Fibroblast of skin of left quadriceps (primary cell): ENCODE results near the gene KRTAP10-3.
"Not testable (repeated sequence)": the region's sequence is repeated elsewhere in the genome, so short reads cannot be mapped to it uniquely, and the experiment has no call there.

ENCODE experiments used
- DNase-seq, 2 experiments: peaks; one replicate each; pipeline ENCODE4 v3.0.0-alpha.2; 2013; ENCODE audit warnings: low read depth in 2 of 2

KRTAP10-3 gene

GRCh38 chr21:44571296-44571695, 12.7 kb upstream of the KRTAP10-3 start:
- no peak for DNase-seq

GRCh38 chr21:44569861-44570517, 11.4 kb upstream of the KRTAP10-3 start:
- DNase-seq, result no peak

DNA sequence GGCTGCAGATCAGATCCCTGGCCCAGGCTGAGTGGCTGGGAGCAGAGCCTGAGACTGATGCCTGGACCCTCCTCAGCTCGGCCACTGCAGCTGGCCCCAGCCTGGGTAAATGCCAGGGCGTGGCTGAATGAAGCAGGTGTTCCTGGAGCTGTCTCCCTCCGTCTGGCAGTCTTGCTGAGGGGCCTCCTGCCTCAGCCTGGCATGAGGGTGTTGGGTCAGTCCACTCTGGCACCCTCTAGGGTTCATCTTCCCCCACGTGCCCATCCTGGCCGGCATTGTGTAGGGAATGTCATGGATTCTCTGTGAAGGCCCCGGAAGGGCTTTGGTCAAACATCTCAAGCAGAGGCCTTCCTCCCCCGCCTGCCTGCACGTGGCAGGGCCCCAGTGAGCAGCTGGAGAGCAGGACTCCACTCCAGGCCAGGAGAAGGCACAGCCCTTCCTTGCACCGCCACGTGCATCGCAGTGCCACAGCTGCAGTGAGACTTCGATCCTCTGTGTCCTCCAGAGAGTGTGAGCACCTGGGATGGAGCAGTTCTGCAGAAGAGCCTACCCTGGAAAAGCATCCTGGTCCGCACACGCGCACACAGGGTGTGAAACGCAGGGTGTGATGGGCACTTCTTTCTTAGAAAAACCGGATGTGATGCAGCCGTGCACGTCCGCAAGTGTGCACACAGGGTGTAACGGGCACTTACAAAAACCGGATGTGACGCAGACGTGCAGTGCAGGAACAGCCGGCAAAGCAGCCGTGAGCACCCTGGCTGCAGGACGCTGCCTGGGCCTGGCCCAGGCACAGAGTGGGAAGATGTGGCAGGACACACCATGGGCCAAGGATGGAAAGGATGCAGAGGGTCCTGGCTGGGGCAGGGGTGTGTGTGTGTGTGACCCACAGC, 10.3 kb upstream of the KRTAP10-3 start:
- DNase-seq, result no peak

DNA sequence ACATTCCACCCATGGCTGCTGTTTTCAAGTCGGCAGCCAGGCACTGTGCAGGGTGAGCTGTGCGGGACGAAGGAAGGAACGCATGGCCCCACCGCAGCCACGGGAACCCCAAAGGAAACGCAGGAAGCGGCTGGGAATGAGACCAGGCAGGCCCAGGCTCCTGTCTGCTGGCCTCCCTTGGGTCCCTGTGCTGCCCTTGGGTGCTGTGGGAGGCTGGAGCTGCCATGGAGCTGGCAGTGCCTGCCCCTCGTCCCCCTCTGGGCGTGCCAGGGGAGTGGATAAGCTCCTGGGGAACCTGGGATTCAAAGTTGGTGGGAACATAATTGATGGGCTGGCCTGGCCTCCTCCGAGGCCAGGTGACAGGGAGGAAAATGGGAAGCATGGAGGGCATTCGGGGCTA, 9.7 kb upstream of the KRTAP10-3 start:
- no peak for DNase-seq

DNA sequence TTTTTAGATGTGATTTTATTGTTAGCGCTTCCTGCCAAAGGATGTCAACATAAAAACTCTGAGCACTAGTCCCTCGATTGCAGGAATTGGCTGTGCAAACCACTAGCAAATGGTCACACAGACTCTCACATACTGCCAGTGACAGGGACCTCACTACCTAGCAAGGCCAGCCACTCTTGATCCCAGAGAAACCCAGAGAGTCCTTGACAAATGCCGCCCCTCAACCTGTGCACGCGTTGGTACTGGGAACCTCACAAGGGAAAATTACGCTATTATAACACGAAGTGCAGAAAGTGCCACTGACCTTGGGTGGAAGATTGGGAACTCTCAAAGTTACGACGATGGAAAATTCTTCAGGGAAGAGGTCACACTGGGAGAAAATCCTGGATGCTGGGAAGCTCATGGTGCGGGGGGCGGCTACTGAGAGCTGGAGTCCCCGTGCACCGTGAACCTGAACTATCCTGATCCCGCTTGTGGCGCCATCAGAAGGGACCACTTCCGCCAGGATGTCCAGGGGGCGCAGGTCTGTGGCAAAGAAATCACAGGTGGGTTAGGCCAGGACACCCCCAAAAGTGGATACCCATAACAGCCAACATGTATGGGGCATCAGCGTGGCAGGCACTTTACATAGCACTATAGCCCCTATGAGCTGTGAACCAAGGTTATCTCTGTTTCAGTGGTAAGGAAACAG, 9.0 kb upstream of the KRTAP10-3 start:
- no peak for DNase-seq

GRCh38 chr21:44566403-44566802, 7.8 kb upstream of the KRTAP10-3 start:
- no peak for DNase-seq

GRCh38 chr21:44564886-44565598, 6.4 kb upstream of the KRTAP10-3 start:
- DNase-seq, result no peak

- no peak for DNase-seq
Observed at GRCh38 chr21:44564099-44564498, 5.5 kb upstream of the KRTAP10-3 start.

DNA sequence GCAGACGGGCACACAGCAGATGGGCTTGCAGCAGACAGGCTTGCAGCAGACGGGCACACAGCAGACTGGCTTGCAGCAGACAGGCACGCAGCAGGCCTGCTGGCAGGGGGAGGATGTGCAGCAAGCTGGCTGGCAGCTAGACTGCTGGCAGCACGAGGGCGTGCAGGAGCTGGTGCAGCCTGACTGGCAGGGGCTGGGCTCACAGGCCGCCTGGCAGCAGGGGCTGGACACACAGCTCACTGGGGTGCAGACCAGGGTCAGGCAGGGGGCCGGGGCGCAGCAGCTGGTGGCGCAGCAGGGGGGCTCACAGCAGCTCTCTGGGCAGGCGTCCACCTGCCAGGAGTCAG, 293 bp downstream of the KRTAP10-3 start:
- not testable (repeated sequence) for DNase-seq

- DNase-seq, result no peak
Observed at GRCh38 chr21:44557491-44558328, 885 bp downstream of the KRTAP10-3 start.

DNA sequence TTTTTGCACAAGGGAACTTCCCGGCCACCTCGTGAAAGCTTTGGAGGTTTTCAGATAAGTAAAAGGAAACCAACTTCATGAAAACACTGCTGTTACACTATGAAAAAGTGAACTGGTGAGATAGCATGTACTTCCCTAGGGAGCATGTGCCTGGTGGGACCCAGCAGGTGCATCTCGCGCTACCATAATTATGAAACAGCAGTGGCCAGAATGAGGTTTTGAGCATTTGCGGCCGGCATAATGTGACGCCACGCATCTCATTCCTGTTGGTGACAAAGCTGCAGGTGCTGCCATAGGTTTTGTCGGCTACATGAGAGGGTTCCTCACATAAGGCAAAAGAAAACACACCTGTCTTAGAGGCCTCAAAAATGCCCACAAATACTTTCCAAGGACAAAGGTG, 1.7 kb downstream of the KRTAP10-3 start:
- DNase-seq, result no peak

DNA sequence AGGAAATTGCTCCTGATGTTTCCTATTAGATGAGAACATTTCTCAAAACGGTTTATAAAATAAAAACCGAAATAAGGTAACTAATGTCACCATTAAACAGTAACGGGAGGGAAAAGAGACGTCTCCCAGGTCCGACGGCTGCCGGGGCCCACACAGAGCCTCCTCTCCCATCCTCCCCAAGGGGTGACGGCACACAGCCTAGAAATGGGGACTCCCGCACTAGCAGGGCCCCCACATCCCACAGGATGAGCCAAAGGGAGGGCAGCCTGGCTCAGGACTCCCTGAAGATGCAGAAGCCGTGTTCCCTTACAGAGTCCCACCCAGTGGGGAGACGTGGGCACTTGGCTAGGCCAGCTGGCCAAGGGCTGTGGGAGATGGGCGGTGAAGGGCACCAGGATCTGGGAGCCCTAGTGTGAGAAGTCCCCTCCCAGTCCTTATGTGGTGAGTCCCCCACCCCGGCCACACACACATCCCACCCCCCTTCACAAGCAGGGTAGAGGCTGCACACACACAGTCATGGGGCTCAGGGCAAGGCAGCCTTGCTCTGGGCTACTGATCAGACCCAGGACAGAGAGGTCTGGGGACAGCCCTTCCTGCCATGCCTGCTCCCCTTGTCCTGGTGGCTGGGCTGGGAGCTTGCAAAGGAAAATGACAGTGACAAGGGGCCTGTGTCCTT, 3.3 kb downstream of the KRTAP10-3 start:
- DNase-seq, result no peak

DNA sequence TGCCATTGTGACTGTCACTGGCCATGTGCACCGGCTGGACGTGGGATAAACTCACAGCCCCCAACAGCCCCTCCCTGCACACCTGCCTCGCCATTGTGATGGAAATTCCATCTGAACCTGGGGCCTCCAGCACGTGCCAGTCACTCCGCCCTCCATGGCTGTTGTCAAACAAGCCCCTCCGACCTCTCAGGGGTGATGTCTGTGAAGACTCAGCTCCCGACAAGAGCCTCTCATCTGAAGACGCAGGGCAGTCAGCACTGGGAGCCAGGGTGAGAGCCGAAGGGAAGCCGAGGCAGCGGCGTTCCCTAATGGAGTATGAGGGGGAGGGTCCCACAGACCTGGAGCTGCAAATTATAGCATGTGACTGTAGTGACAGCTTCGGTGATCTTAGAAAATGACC, 5.9 kb downstream of the KRTAP10-3 start:
- DNase-seq, result no peak

GRCh38 chr21:44552136-44552535, 6.5 kb downstream of the KRTAP10-3 start:
- no peak for DNase-seq

DNA sequence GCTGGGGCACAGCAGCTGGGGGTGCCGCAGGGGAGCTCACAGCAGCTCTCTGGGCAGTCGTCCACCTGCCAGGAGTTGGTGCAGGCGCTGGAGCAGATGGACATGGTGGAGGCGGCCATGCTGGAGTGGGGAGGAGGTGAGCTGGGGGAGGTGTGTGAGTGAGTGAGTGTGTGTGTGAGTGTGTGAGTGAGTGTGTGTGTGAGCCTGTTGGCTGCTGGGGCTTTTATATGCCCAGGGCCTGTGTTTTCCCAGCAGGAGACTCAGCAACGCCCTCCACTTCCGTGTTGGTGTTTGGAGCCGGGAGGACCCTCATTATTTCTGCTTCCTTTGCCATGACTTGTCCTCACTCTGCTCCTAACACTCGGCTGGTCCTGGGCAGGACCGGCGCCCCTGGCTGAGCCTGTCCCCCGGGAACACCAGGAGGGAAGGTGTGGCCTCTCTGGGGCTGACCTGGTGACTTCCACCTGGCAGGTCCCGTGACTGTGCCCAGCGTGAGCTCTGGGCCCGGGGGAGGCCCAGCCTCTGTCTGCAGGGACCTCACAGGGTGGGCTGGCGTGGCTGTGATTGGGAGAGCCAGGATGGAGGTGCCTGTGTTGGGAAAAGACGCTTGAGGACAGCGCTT, 7.1 kb downstream of the KRTAP10-3 start, which contains the start of gene KRTAP10-2:
Gene KRTAP10-2 (minus strand): TSS at position 166 of the 622 bp plus-strand sequence. CDS start 47 bp downstream, at position 119.
- no peak for DNase-seq

- no peak for DNase-seq
Observed at GRCh38 chr21:44550807-44551206, 7.8 kb downstream of the KRTAP10-3 start.

- not testable (repeated sequence) for DNase-seq
Observed at GRCh38 chr21:44550285-44550684, 8.3 kb downstream of the KRTAP10-3 start.

- no peak for DNase-seq
Observed at GRCh38 chr21:44549525-44550211, 8.9 kb downstream of the KRTAP10-3 start.

DNA sequence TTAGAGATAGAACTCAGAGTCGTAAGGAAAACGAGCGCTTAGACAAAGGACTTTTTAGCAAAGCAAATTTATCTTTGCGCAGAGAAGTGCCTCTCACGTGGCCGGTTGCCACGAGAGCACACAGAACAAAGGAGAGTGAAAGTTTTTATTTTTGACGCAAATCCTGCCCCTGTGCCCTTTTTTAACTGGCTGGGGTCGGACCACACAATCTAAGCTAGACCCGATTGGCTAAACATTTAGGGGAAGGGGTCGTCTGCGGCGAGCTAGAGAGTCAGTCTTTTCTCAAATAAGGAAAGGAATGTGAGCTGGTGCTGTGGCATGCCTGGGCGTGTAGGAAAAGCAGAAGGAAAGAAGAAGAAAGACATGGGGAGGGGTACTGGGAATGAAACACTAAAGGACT, 9.7 kb downstream of the KRTAP10-3 start:
- no peak for DNase-seq
